Keratinocyte (primary cell): ENCODE measurements around the gene TAS2R40. TPM values are rescaled to one million over a fixed set of nuclear protein-coding genes. Genes with fewer than 3 reads are reported as not detected.
A peak's percentile ranks its signal among the peaks of the same experiment; 100 is the strongest.

Experiments
- DNase-seq: peaks from one replicate; pipeline ENCODE4 v3.0.0-alpha.2; 2011; ENCODE audit warnings: low read depth, missing footprints, low spot score
- FAIRE-seq: peaks from 2 replicates; lab custom pipeline; 2011; peaks lifted over from hg19 to GRCh38; lab: Jason Lieb, UNC
- H2AFZ ChIP-seq: 2 replicates; pipeline ENCODE4 v1.6.0; 2012; ENCODE audit warnings: low read length, control low read depth, inconsistent platforms; ENCODE audit not compliant: control insufficient read depth
- H3K27ac ChIP-seq: 2 replicates; pipeline ENCODE4 v1.5.1; 2011; ENCODE audit warnings: low read length; ENCODE audit not compliant: control insufficient read depth, insufficient read depth
- H3K27me3 ChIP-seq: 3 replicates; pipeline ENCODE4 v1.6.0; 2011; ENCODE audit warnings: low read length; ENCODE audit not compliant: control insufficient read depth, insufficient read depth; ENCODE audit errors: extremely low read depth
- H3K36me3 ChIP-seq, 2 experiments: 2 replicates in 1 of 2; 3 replicates in 1 of 2; pipeline ENCODE4 v1.5.1; 2011; ENCODE audit warnings: low read length in 2 of 2, mild to moderate bottlenecking in 1 of 2; ENCODE audit not compliant: control insufficient read depth in 2 of 2, insufficient read depth in 2 of 2; ENCODE audit errors: extremely low read depth in 1 of 2
- H3K4me1 ChIP-seq: 3 replicates; pipeline ENCODE4 v1.5.1; 2011; ENCODE audit warnings: low read length; ENCODE audit not compliant: control insufficient read depth, insufficient read depth; ENCODE audit errors: extremely low read depth
- H3K4me2 ChIP-seq: 3 replicates; pipeline ENCODE4 v1.6.0; 2011; ENCODE audit warnings: low read depth, low read length; ENCODE audit not compliant: control insufficient read depth, insufficient read depth; ENCODE audit errors: extremely low read depth
- H3K4me3 ChIP-seq, 3 experiments: fragments of 200-600 bp in 1 of 3; sonication (generic) in 1 of 3; 2 replicates in 2 of 3; 3 replicates in 1 of 3; pipeline ENCODE4 v1.5.1; 2011 to 2016; ENCODE audit warnings: low read length in 3 of 3, mild to moderate bottlenecking in 3 of 3, control low read depth in 2 of 3, inconsistent platforms in 1 of 3, low read depth in 1 of 3, mixed read lengths in 1 of 3, mixed run types in 1 of 3, moderate library complexity in 1 of 3; ENCODE audit not compliant: control insufficient read depth in 2 of 3, insufficient read depth in 2 of 3; ENCODE audit errors: extremely low read depth in 1 of 3
- H3K79me2 ChIP-seq: 2 replicates; pipeline ENCODE4 v1.6.0; 2012; ENCODE audit warnings: low read length; ENCODE audit not compliant: control insufficient read depth, insufficient read depth
- H3K9ac ChIP-seq: 3 replicates; pipeline ENCODE4 v1.6.0; 2011; ENCODE audit warnings: low read length; ENCODE audit not compliant: control insufficient read depth, insufficient read depth; ENCODE audit errors: extremely low read depth
- H3K9me1 ChIP-seq: 3 replicates; pipeline ENCODE4 v1.6.0; 2011; ENCODE audit warnings: low read length; ENCODE audit not compliant: control insufficient read depth, insufficient read depth; ENCODE audit errors: extremely low read depth
- H3K9me3 ChIP-seq: 2 replicates; pipeline ENCODE4 v1.5.1; 2012; ENCODE audit warnings: low read depth, low read length; ENCODE audit not compliant: control insufficient read depth
- H4K20me1 ChIP-seq: 3 replicates; pipeline ENCODE4 v1.6.0; 2011; ENCODE audit warnings: low read length; ENCODE audit not compliant: control insufficient read depth, insufficient read depth; ENCODE audit errors: extremely low read depth
- CTCF ChIP-seq, 3 experiments: IDR thresholded peaks in 1 of 3; conservative IDR thresholded peaks in 1 of 3; optimal IDR thresholded peaks in 1 of 3; 2 replicates in 2 of 3; 3 replicates in 1 of 3; pipeline versions ENCODE3 to v1.5.1; 2011; ENCODE audit warnings: low read length in 3 of 3, mild to moderate bottlenecking in 3 of 3, moderate library complexity in 2 of 3, control low read depth in 1 of 3, inconsistent platforms in 1 of 3; ENCODE audit not compliant: insufficient read depth in 2 of 3; ENCODE audit errors: extremely low read depth in 1 of 3
- EZH2 ChIP-seq: IDR thresholded peaks from one replicate; pipeline ENCODE4 v1.6.1; 2012; ENCODE audit warnings: inconsistent platforms, mild to moderate bottlenecking, low read length, moderate library complexity
- dilution Hi-C: fragments of 300-500 bp; cut with MboI; formaldehyde crosslinking; loops from one replicate; pipeline ENCODE4 v1.7.0; 2020; ENCODE audit warnings: low sequenced_read_pairs; ENCODE audit not compliant: extremely low pct_ligation_motif_present
- polyA minus RNA-seq, 3 experiments: library from RNA; depleted of rRNA, polyadenylated mRNA; stranded (reverse); fragments of >200 nt; gene quantifications; 1 replicate in 1 of 3; 2 replicates in 1 of 3; 3 replicates in 1 of 3; pipeline ENCODE4 v1.2.3, GENCODE V29; 2011
- polyA plus RNA-seq, 5 experiments: library from polyadenylated mRNA; depleted of rRNA in 3 of 5; stranded (reverse) in 3 of 5; stranded (forward) in 1 of 5; unstranded in 1 of 5; fragments of >200 nt; gene quantifications; 1 replicate in 1 of 5; 2 replicates in 3 of 5; 3 replicates in 1 of 5; pipeline versions ENCODE4 v1.2.1 to v1.2.3, GENCODE V29; 2011 to 2012; ENCODE audit warnings: missing spikeins in 2 of 5, low read depth in 1 of 5, low replicate concordance in 1 of 5

The TAS2R40 gene
- polyA plus RNA-seq (not detected in 3 replicates), polyA minus RNA-seq (not detected in 3 replicates)
- polyA plus RNA-seq (2011; ENCODE audit: low read depth), result not detected
- polyA plus RNA-seq (2011; cell fraction: cytosol; rRNA removed), result not detected in 2 replicates
- not detected in 2 replicates for polyA plus RNA-seq (2011; cell fraction: nucleus; rRNA removed)
- polyA plus RNA-seq (2012; ENCODE audit: low replicate concordance), result not detected in 2 replicates
- polyA minus RNA-seq (2011; cell fraction: cytosol; rRNA and poly(A)+ RNA removed), result not detected
- not detected in 2 replicates for polyA minus RNA-seq (2011; cell fraction: nucleus; rRNA and poly(A)+ RNA removed)

- dilution Hi-C loops, result loop anchor here (25.0 kb wide), 1 partner anchor 409 kb away; no protein-coding TSS in a partner anchor
- FAIRE-seq (no peak), DNase-seq (no peak)
- Histone ChIP-seq H3K36me3 (no peaks in the 10 kb centered on the region), H3K4me2 (no peak within 1 kb of the TSS), H3K79me2 (no peaks in the 10 kb centered on the region), H4K20me1 (no peaks in the 10 kb centered on the region), H3K27ac (no peak within 1 kb of the TSS), H3K9me1 (no peaks in the 10 kb centered on the region), H3K9ac (no peak within 1 kb of the TSS), H3K27me3 (peaks cover 11% of the 10 kb centered on the region), H2AFZ (no peak within 1 kb of the TSS), H3K4me3 (no peak within 1 kb of the TSS), H3K9me3 (no peaks in the 10 kb centered on the region), H3K4me1 (no peaks in the 10 kb centered on the region)
- TF ChIP-seq EZH2, result no peak
- no peak for TF ChIP-seq CTCF (optimal IDR thresholded peaks at IDR 0.05 in 1 of 3, IDR thresholded peaks at IDR 0.05 in 1 of 3, conservative IDR thresholded peaks at IDR 0.05 in 1 of 3; ENCODE audit: extremely low read depth in 1 of 3, insufficient read depth in 2 of 3, low read length in 3 of 3)
Observed at GRCh38 chr7:143221737-143222136, at the start of gene TAS2R40. TSS of gene TAS2R40 (plus strand) at chr7:143222037. CDS start at chr7:143222079, 42 bp downstream.

DNA sequence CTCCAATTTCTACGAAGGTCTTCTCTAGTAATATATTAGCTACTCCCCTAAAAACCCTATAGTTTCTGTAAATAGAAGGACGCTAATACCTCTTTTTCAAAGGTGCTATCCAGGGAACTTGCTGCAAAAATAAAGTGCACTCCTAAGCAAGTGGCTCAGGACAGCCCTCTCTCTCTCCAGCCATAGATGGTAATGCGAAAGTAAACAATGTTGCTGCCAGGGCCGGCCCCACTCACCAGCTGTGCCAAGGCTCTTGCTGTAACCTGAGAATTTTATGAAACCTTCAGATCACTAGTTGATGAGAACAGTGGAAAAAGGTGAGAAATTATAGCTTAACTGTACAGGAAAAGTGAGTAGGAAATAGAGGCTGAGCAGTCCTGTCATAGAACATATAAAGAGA is 49.5 kb upstream of the TAS2R40 start:
- no peak for TF ChIP-seq EZH2
- TF ChIP-seq CTCF (optimal IDR thresholded peaks at IDR 0.05 in 1 of 3, IDR thresholded peaks at IDR 0.05 in 1 of 3, conservative IDR thresholded peaks at IDR 0.05 in 1 of 3; ENCODE audit: extremely low read depth in 1 of 3, insufficient read depth in 2 of 3, low read length in 3 of 3), result no peak
- Histone ChIP-seq H3K4me3 (peak overlapping the region in 1 of 3 experiments; percentile 35), H2AFZ (no peak overlapping the region)

More for the DNA sequence above, 49.5 kb upstream of the TAS2R40 start:
- no peaks in the 10 kb centered on the region for H3K4me1 ChIP-seq
- no peaks in the 10 kb centered on the region for H4K20me1 ChIP-seq
- no peaks in the 10 kb centered on the region for H3K79me2 ChIP-seq
- no peaks in the 10 kb centered on the region for H3K27me3 ChIP-seq
- peak overlapping the region; percentile 19 for H3K4me2 ChIP-seq
- no peak for DNase-seq
- no peaks in the 10 kb centered on the region for H3K36me3 ChIP-seq
- FAIRE-seq, result no peak
- H3K9me1 ChIP-seq, result no peaks in the 10 kb centered on the region
- no peak overlapping the region for H3K9ac ChIP-seq
- H3K9me3 ChIP-seq, result no peaks in the 10 kb centered on the region
- no peak overlapping the region for H3K27ac ChIP-seq
- dilution Hi-C loops, result no loop called here
